GM23248 (cell line): Measurements from ENCODE around the gene TAPBP.
"Not testable (repeated sequence)": the region's sequence is repeated elsewhere in the genome, so short reads cannot be mapped to it uniquely, and the experiment has no call there.

ENCODE experiments used
- EZH2 ChIP-seq: fragments of 200-600 bp; sonication (generic); IDR thresholded peaks from 2 replicates; pipeline ENCODE4 v1.6.1; 2018; ENCODE audit warnings: antibody characterized with exemption, mild to moderate bottlenecking; ENCODE audit not compliant: insufficient read depth, poor library complexity, severe bottlenecking
- EZH2phosphoT487 ChIP-seq: fragments of 200-600 bp; sonication (generic); IDR thresholded peaks from 2 replicates; pipeline ENCODE4 v1.6.1; 2018; ENCODE audit warnings: antibody characterized with exemption, moderate library complexity, mild to moderate bottlenecking, low read depth; ENCODE audit not compliant: insufficient read depth

GRCh38 chr6:33363486-33363885, 49.6 kb upstream of the TAPBP start:
- not testable (repeated sequence) for TF ChIP-seq EZH2, EZH2phosphoT487
